CMK (cell line): ENCODE results near the gene PCCA.
A peak's percentile ranks its signal among the peaks of the same experiment; 100 is the strongest.
"Not testable (repeated sequence)": the region's sequence is repeated elsewhere in the genome, so short reads cannot be mapped to it uniquely, and the experiment has no call there.

ENCODE experiments used
- DNase-seq: peaks from one replicate; pipeline ENCODE4 v3.0.0-alpha.2; 2010; ENCODE audit warnings: low read depth

The PCCA gene

GRCh38 chr13:100088644-100089464, at the start of gene PCCA:
Gene PCCA (plus strand): TSS chr13:100089093. CDS start chr13:100089121, 28 bp downstream.
- peak; percentile 89 for DNase-seq

- no peak for DNase-seq
These were observed 49.2 kb upstream of the PCCA start for GRCh38 chr13:100039740-100040139.

GRCh38 chr13:100040196-100040595, 48.7 kb upstream of the PCCA start:
- no peak for DNase-seq

GRCh38 chr13:100044936-100045335, 44.0 kb upstream of the PCCA start:
- no peak for DNase-seq

GRCh38 chr13:100045355-100045754, 43.5 kb upstream of the PCCA start:
- no peak for DNase-seq

GRCh38 chr13:100051070-100051469, 37.8 kb upstream of the PCCA start:
- DNase-seq = no peak

- DNase-seq = no peak
These were observed 29.1 kb upstream of the PCCA start for GRCh38 chr13:100059827-100060226.

- no peak for DNase-seq
These were observed 25.6 kb upstream of the PCCA start for GRCh38 chr13:100063333-100063732.

- no peak for DNase-seq
These were observed 25.0 kb upstream of the PCCA start for GRCh38 chr13:100063906-100064305.

- no peak for DNase-seq
These were observed 20.6 kb upstream of the PCCA start for GRCh38 chr13:100068133-100068931.

- DNase-seq = no peak
These were observed 19.6 kb upstream of the PCCA start for GRCh38 chr13:100069278-100069677.

GRCh38 chr13:100075700-100076587, 12.9 kb upstream of the PCCA start:
- no peak for DNase-seq

- DNase-seq = not testable (repeated sequence)
These were observed 9.9 kb upstream of the PCCA start for GRCh38 chr13:100079003-100079402.

GRCh38 chr13:100083401-100083800, 5.5 kb upstream of the PCCA start:
- not testable (repeated sequence) for DNase-seq

GRCh38 chr13:100088273-100088643, 635 bp upstream of the PCCA start:
- DNase-seq = no peak

GRCh38 chr13:100089465-100090032, 656 bp downstream of the PCCA start:
- DNase-seq = no peak

GRCh38 chr13:100090861-100091260, 2.0 kb downstream of the PCCA start:
- DNase-seq = no peak

- no peak for DNase-seq
These were observed 2.5 kb downstream of the PCCA start for GRCh38 chr13:100091391-100091790.

GRCh38 chr13:100092273-100092672, 3.4 kb downstream of the PCCA start:
- not testable (repeated sequence) for DNase-seq

GRCh38 chr13:100095498-100095897, 6.6 kb downstream of the PCCA start:
- DNase-seq = no peak

- no peak for DNase-seq
These were observed 7.6 kb downstream of the PCCA start for GRCh38 chr13:100096526-100096925.

- no peak for DNase-seq
These were observed 8.9 kb downstream of the PCCA start for GRCh38 chr13:100097821-100098220.
